Measurements from ENCODE around the gene ANKRD36C. TPM values are rescaled to one million over a fixed set of nuclear protein-coding genes. Genes with fewer than 3 reads are reported as not detected.
"Not testable (repeated sequence)": the region's sequence is repeated elsewhere in the genome, so short reads cannot be mapped to it uniquely, and the experiment has no call there.

Gene ANKRD36C
- polyA plus RNA-seq, 1 donor (not counting 4 experiments of a cell fraction or from before 2014, with no cell fraction given) = 7.4 TPM

GRCh38 chr2:95836151-95836550 lies 155.5 kb downstream of the ANKRD36C start:
- H3K4me1 ChIP-seq (ENCODE audit: control insufficient read depth, extremely low read depth, insufficient read depth, low read length) = no peaks in the 10 kb centered on the region
- no peak overlapping the region for H3K4me3 ChIP-seq (ENCODE audit: control insufficient read depth in 2 of 3, extremely low read depth in 1 of 3, insufficient read depth in 2 of 3, low read depth in 1 of 3, low read length in 3 of 3)
- H3K9me1 ChIP-seq (ENCODE audit: control insufficient read depth, extremely low read depth, insufficient read depth, low read length) = no peaks in the 10 kb centered on the region
- H3K4me2 ChIP-seq (ENCODE audit: control insufficient read depth, extremely low read depth, insufficient read depth, low read depth, low read length) = no peak overlapping the region
- no peaks in the 10 kb centered on the region for H3K27me3 ChIP-seq (ENCODE audit: control insufficient read depth, extremely low read depth, insufficient read depth, low read length)
- H3K9ac ChIP-seq (ENCODE audit: control insufficient read depth, extremely low read depth, insufficient read depth, low read length) = no peak overlapping the region
- dilution Hi-C loops (cut with MboI; ENCODE audit: extremely low pct_ligation_motif_present, low sequenced_read_pairs) = no loop called here
- DNase-seq (ENCODE audit: low read depth, low spot score) (no peak), FAIRE-seq (no peak)
- no peak for TF ChIP-seq CTCF (optimal IDR thresholded peaks at IDR 0.05 in 1 of 3, IDR thresholded peaks at IDR 0.05 in 1 of 3, conservative IDR thresholded peaks at IDR 0.05 in 1 of 3; ENCODE audit: extremely low read depth in 1 of 3, insufficient read depth in 2 of 3, low read length in 3 of 3)
- H3K27ac ChIP-seq (ENCODE audit: control insufficient read depth, insufficient read depth, low read length) = no peak overlapping the region
- H3K36me3 ChIP-seq (ENCODE audit: control insufficient read depth in 2 of 2, extremely low read depth in 1 of 2, insufficient read depth in 2 of 2, low read length in 2 of 2) = peaks cover 0 to 1% of the 10 kb centered on the region in 2 experiments
- H3K79me2 ChIP-seq (ENCODE audit: control insufficient read depth, insufficient read depth, low read length) = no peaks in the 10 kb centered on the region
- no peaks in the 10 kb centered on the region for H4K20me1 ChIP-seq (ENCODE audit: control insufficient read depth, extremely low read depth, insufficient read depth, low read length)
- no peak overlapping the region for H2AFZ ChIP-seq (ENCODE audit: control insufficient read depth, low read length)
- no peaks in the 10 kb centered on the region for H3K9me3 ChIP-seq (ENCODE audit: control insufficient read depth, low read depth, low read length)

- H3K27ac ChIP-seq (ENCODE audit: control insufficient read depth, insufficient read depth, low read length); H3K27me3 ChIP-seq (ENCODE audit: control insufficient read depth, extremely low read depth, insufficient read depth, low read length); DNase-seq (ENCODE audit: low read depth, low spot score); H3K36me3 ChIP-seq (ENCODE audit: control insufficient read depth in 2 of 2, extremely low read depth in 1 of 2, insufficient read depth in 2 of 2, low read length in 2 of 2); H3K9me3 ChIP-seq (ENCODE audit: control insufficient read depth, low read depth, low read length); H4K20me1 ChIP-seq (ENCODE audit: control insufficient read depth, extremely low read depth, insufficient read depth, low read length); H3K4me1 ChIP-seq (ENCODE audit: control insufficient read depth, extremely low read depth, insufficient read depth, low read length); FAIRE-seq; H2AFZ ChIP-seq (ENCODE audit: control insufficient read depth, low read length); H3K4me3 ChIP-seq (ENCODE audit: control insufficient read depth in 2 of 3, extremely low read depth in 1 of 3, insufficient read depth in 2 of 3, low read depth in 1 of 3, low read length in 3 of 3); H3K9ac ChIP-seq (ENCODE audit: control insufficient read depth, extremely low read depth, insufficient read depth, low read length); dilution Hi-C loops (cut with MboI; ENCODE audit: extremely low pct_ligation_motif_present, low sequenced_read_pairs); H3K4me2 ChIP-seq (ENCODE audit: control insufficient read depth, extremely low read depth, insufficient read depth, low read depth, low read length); H3K79me2 ChIP-seq (ENCODE audit: control insufficient read depth, insufficient read depth, low read length); H3K9me1 ChIP-seq (ENCODE audit: control insufficient read depth, extremely low read depth, insufficient read depth, low read length): not testable (repeated sequence)
These were observed 157.3 kb downstream of the ANKRD36C start for GRCh38 chr2:95834077-95835013.

- H2AFZ ChIP-seq (ENCODE audit: control insufficient read depth, low read length); dilution Hi-C loops (cut with MboI; ENCODE audit: extremely low pct_ligation_motif_present, low sequenced_read_pairs); H3K36me3 ChIP-seq (ENCODE audit: control insufficient read depth in 2 of 2, extremely low read depth in 1 of 2, insufficient read depth in 2 of 2, low read length in 2 of 2); H3K9me1 ChIP-seq (ENCODE audit: control insufficient read depth, extremely low read depth, insufficient read depth, low read length); DNase-seq (ENCODE audit: low read depth, low spot score); H3K9ac ChIP-seq (ENCODE audit: control insufficient read depth, extremely low read depth, insufficient read depth, low read length); H3K27me3 ChIP-seq (ENCODE audit: control insufficient read depth, extremely low read depth, insufficient read depth, low read length); H3K4me3 ChIP-seq (ENCODE audit: control insufficient read depth in 2 of 3, extremely low read depth in 1 of 3, insufficient read depth in 2 of 3, low read depth in 1 of 3, low read length in 3 of 3); H3K4me2 ChIP-seq (ENCODE audit: control insufficient read depth, extremely low read depth, insufficient read depth, low read depth, low read length); H3K4me1 ChIP-seq (ENCODE audit: control insufficient read depth, extremely low read depth, insufficient read depth, low read length); FAIRE-seq; H4K20me1 ChIP-seq (ENCODE audit: control insufficient read depth, extremely low read depth, insufficient read depth, low read length); H3K27ac ChIP-seq (ENCODE audit: control insufficient read depth, insufficient read depth, low read length); H3K79me2 ChIP-seq (ENCODE audit: control insufficient read depth, insufficient read depth, low read length): not testable (repeated sequence)
- peaks cover 15% of the 10 kb centered on the region for H3K9me3 ChIP-seq (ENCODE audit: control insufficient read depth, low read depth, low read length)
These were observed 167.4 kb downstream of the ANKRD36C start for GRCh38 chr2:95824218-95824617.

GRCh38 chr2:95817521-95817920 lies 174.1 kb downstream of the ANKRD36C start:
- H3K36me3 ChIP-seq (ENCODE audit: control insufficient read depth in 2 of 2, extremely low read depth in 1 of 2, insufficient read depth in 2 of 2, low read length in 2 of 2); H3K9me3 ChIP-seq (ENCODE audit: control insufficient read depth, low read depth, low read length); H3K9me1 ChIP-seq (ENCODE audit: control insufficient read depth, extremely low read depth, insufficient read depth, low read length); H3K4me1 ChIP-seq (ENCODE audit: control insufficient read depth, extremely low read depth, insufficient read depth, low read length); dilution Hi-C loops (cut with MboI; ENCODE audit: extremely low pct_ligation_motif_present, low sequenced_read_pairs); DNase-seq (ENCODE audit: low read depth, low spot score); H2AFZ ChIP-seq (ENCODE audit: control insufficient read depth, low read length); FAIRE-seq; H4K20me1 ChIP-seq (ENCODE audit: control insufficient read depth, extremely low read depth, insufficient read depth, low read length); H3K9ac ChIP-seq (ENCODE audit: control insufficient read depth, extremely low read depth, insufficient read depth, low read length); H3K4me3 ChIP-seq (ENCODE audit: control insufficient read depth in 2 of 3, extremely low read depth in 1 of 3, insufficient read depth in 2 of 3, low read depth in 1 of 3, low read length in 3 of 3); H3K27ac ChIP-seq (ENCODE audit: control insufficient read depth, insufficient read depth, low read length); H3K4me2 ChIP-seq (ENCODE audit: control insufficient read depth, extremely low read depth, insufficient read depth, low read depth, low read length); H3K79me2 ChIP-seq (ENCODE audit: control insufficient read depth, insufficient read depth, low read length); H3K27me3 ChIP-seq (ENCODE audit: control insufficient read depth, extremely low read depth, insufficient read depth, low read length): not testable (repeated sequence)

All from keratinocyte (primary cell).